Activated naive CD8-positive, alpha-beta T cell treated with anti-CD3 and anti-CD28 coated beads, Interleukin-2, amount 50 U/mL, for 16 hours (primary cell): ENCODE results near the gene MSL1.

Experiments
- DNase-seq: peaks from one replicate; pipeline ENCODE4 v3.0.0-alpha.2; 2020; ENCODE audit warnings: low read depth, low spot score

MSL1 gene

GRCh38 chr17:40104594-40105486 is 16.9 kb upstream of the MSL1 start:
- DNase-seq: no peak

GRCh38 chr17:40105861-40106759 is 15.7 kb upstream of the MSL1 start:
- DNase-seq: no peak

GRCh38 chr17:40106760-40107521 is 14.8 kb upstream of the MSL1 start:
- DNase-seq: no peak

- DNase-seq: no peak
Measured at GRCh38 chr17:40107522-40108174, 14.1 kb upstream of the MSL1 start.

GRCh38 chr17:40108970-40109824 is 12.6 kb upstream of the MSL1 start:
- no peak for DNase-seq

- no peak for DNase-seq
Measured at GRCh38 chr17:40110026-40110845, 11.5 kb upstream of the MSL1 start.

- DNase-seq: no peak
Measured at GRCh38 chr17:40111221-40112128, 10.3 kb upstream of the MSL1 start.

GRCh38 chr17:40112191-40112711 is 9.5 kb upstream of the MSL1 start:
- no peak for DNase-seq

- no peak for DNase-seq
Measured at GRCh38 chr17:40112718-40113109, 9.1 kb upstream of the MSL1 start.

GRCh38 chr17:40113110-40113906 is 8.5 kb upstream of the MSL1 start:
- DNase-seq: peak; percentile 84

GRCh38 chr17:40113907-40114245 is 7.9 kb upstream of the MSL1 start:
- no peak for DNase-seq

- no peak for DNase-seq
Measured at GRCh38 chr17:40115101-40115436, 6.7 kb upstream of the MSL1 start.

- DNase-seq: no peak
Measured at GRCh38 chr17:40122136-40122998, 596 bp downstream of the MSL1 start.

GRCh38 chr17:40122999-40123810 is 1.4 kb downstream of the MSL1 start:
- DNase-seq: no peak

- DNase-seq: no peak
Measured at GRCh38 chr17:40123811-40124114, 2.0 kb downstream of the MSL1 start.
